H1 (cell line): Measurements from ENCODE around the gene OR1S1. TPM values are rescaled to one million over a fixed set of nuclear protein-coding genes. Genes with fewer than 3 reads are reported as not detected.

Experiments used
- CHD1 ChIP-seq: IDR thresholded peaks from 2 replicates; pipeline ENCODE4 v1.6.1; 2012; ENCODE audit warnings: low read depth, low read length, improper control_type of control experiment
- CHD7 ChIP-seq: fragments of 300-600 bp; sonication (generic); IDR thresholded peaks from 2 replicates; pipeline ENCODE4 v1.7.1; 2012; ENCODE audit warnings: low read length, moderate library complexity, mild to moderate bottlenecking, inconsistent platforms; ENCODE audit not compliant: insufficient replicate concordance
- JUN ChIP-seq: IDR thresholded peaks from 2 replicates; pipeline ENCODE4 v1.6.1; 2011; ENCODE audit warnings: low read depth, mild to moderate bottlenecking, improper control_type of control experiment, low read length
- KDM4A ChIP-seq: IDR thresholded peaks from one replicate; pipeline ENCODE4 v1.7.1; 2012; ENCODE audit warnings: low read depth, mild to moderate bottlenecking, moderate library complexity, low read length, inconsistent platforms; ENCODE audit not compliant: severe bottlenecking
- SIRT6 ChIP-seq: IDR thresholded peaks from one replicate; pipeline ENCODE4 v1.7.1; 2012; ENCODE audit warnings: low read length, inconsistent platforms
- SIX5 ChIP-seq: IDR thresholded peaks from 2 replicates; pipeline ENCODE4 v1.6.1; 2011; ENCODE audit warnings: mild to moderate bottlenecking, low read depth, low read length
- SP2 ChIP-seq: IDR thresholded peaks from 2 replicates; pipeline ENCODE4 v1.6.1; 2012; ENCODE audit warnings: mild to moderate bottlenecking, low read length, inconsistent platforms
- TCF12 ChIP-seq: IDR thresholded peaks from 2 replicates; pipeline ENCODE4 v1.6.1; 2011; ENCODE audit warnings: low read depth, mild to moderate bottlenecking, low read length
- TEAD4 ChIP-seq: IDR thresholded peaks from 2 replicates; pipeline ENCODE4 v1.6.1; 2012; ENCODE audit warnings: low read depth, low read length, inconsistent platforms, mixed read lengths
- polyA plus RNA-seq, 7 experiments: library from polyadenylated mRNA; depleted of rRNA in 3 of 7; stranded (reverse) in 5 of 7; unstranded in 2 of 7; fragments of >200 nt in 5 of 7; fragments of 200-250 nt in 2 of 7; gene quantifications; 1 replicate in 5 of 7; 2 replicates in 1 of 7; 4 replicates in 1 of 7; pipeline versions ENCODE4 v1.2.1 to v1.2.3, GENCODE V29; 2011 to 2013; ENCODE audit warnings: missing spikeins in 2 of 7, mixed read lengths in 2 of 7
- total RNA-seq: library from RNA; stranded (reverse); fragmentation: NEBNext Ultra II Directional; extraction: Animal tissue kit (Norgen Biotek cat#: 25700); gene quantifications from 2 replicates; pipeline ENCODE4 v1.2.1, GENCODE V29; 2021

The OR1S1 gene
- total and polyA plus RNA-seq, 2 of the 8 experiments (the other 6 are each of a cell fraction or from before 2014, with no cell fraction given), result not detected

GRCh38 chr11:58165504-58166106 is 46.9 kb upstream of the OR1S1 start (continued):
- TF ChIP-seq CHD7, result no peak
- TF ChIP-seq SIRT6, result no peak
- TF ChIP-seq SP2, result no peak
- TF ChIP-seq TEAD4, result no peak
- TF ChIP-seq CHD1, result no peak
- no peak for TF ChIP-seq KDM4A
- TF ChIP-seq TCF12, result no peak
- TF ChIP-seq JUN, result no peak
- TF ChIP-seq SIX5, result no peak
